HEK293 (cell line): ENCODE data around the gene LMO4.

Source experiments
- CTCF ChIA-PET: fragments of 350-600 bp; formaldehyde crosslinking; extraction: SDS; loops from one replicate; lab custom pipeline; 2021; ENCODE audit warnings: antibody characterized with exemption; lab: Yijun Ruan, JAX
- POLR2A ChIA-PET: fragments of 300-600 bp; formaldehyde crosslinking; extraction: SDS; loops from one replicate; lab custom pipeline; 2020; ENCODE audit warnings: antibody characterized with exemption, inconsistent platforms; lab: Yijun Ruan, JAX
- H3K27ac ChIP-seq: fragments of 200-500 bp; sonication (Bioruptor generic); 2 replicates; pipeline ENCODE4 v1.5.1; 2014; ENCODE audit warnings: low read depth, low read length, control low read depth, inconsistent platforms; ENCODE audit errors: extremely low read depth
- H3K36me3 ChIP-seq, 2 experiments: fragments of 200-500 bp in 1 of 2; sonication (Bioruptor generic) in 1 of 2; 1 replicate in 1 of 2; 2 replicates in 1 of 2; pipeline ENCODE4 v1.5.1; 2014 to 2017; ENCODE audit warnings: inconsistent platforms in 2 of 2, low read length in 2 of 2; ENCODE audit not compliant: control insufficient read depth in 2 of 2, insufficient read depth in 1 of 2
- H3K4me1 ChIP-seq: fragments of 200-500 bp; sonication (Bioruptor generic); 2 replicates; pipeline ENCODE4 v1.5.1; 2014; ENCODE audit warnings: mild to moderate bottlenecking, low read length, inconsistent platforms; ENCODE audit not compliant: control insufficient read depth, insufficient read depth
- H3K4me3 ChIP-seq: 2 replicates; pipeline ENCODE4 v1.5.1; 2011; ENCODE audit warnings: low read depth, mild to moderate bottlenecking, control low read depth, low read length, moderate library complexity
- H3K9me3 ChIP-seq: fragments of 200-500 bp; sonication (Bioruptor generic); 2 replicates; pipeline ENCODE4 v1.5.1; 2014; ENCODE audit warnings: low read depth, low read length, inconsistent platforms; ENCODE audit not compliant: control insufficient read depth, insufficient read depth
- BCL6B ChIP-seq: fragments of 450-650 bp; formaldehyde crosslinking; IDR thresholded peaks from 2 replicates; pipeline ENCODE4 v1.5.1; 2017; ENCODE audit warnings: missing biosample characterization, missing genetic modification characterization
- HIC1 ChIP-seq: fragments of 450-650 bp; formaldehyde crosslinking; IDR thresholded peaks from 2 replicates; pipeline ENCODE4 v1.5.1; 2016; ENCODE audit warnings: missing biosample characterization, missing genetic modification characterization
- IKZF3 ChIP-seq: fragments of 450-650 bp; IDR thresholded peaks from 2 replicates; pipeline ENCODE4 v1.5.0; 2018; ENCODE audit warnings: missing biosample characterization, mild to moderate bottlenecking, missing genetic modification characterization, moderate library complexity
- KLF8 ChIP-seq: fragments of 450-650 bp; formaldehyde crosslinking; IDR thresholded peaks from 2 replicates; pipeline ENCODE4 v1.5.1; 2016; ENCODE audit warnings: missing biosample characterization, missing genetic modification characterization
- OVOL3 ChIP-seq: fragments of 450-650 bp; formaldehyde crosslinking; IDR thresholded peaks from 2 replicates; pipeline ENCODE4 v1.5.1; 2016; ENCODE audit warnings: missing biosample characterization, missing genetic modification characterization
- WT1 ChIP-seq: fragments of 450-650 bp; formaldehyde crosslinking; IDR thresholded peaks from 2 replicates; pipeline ENCODE4 v1.5.1; 2016; ENCODE audit warnings: missing biosample characterization, missing genetic modification characterization
- ZFHX2 ChIP-seq: fragments of 450-650 bp; formaldehyde crosslinking; conservative IDR thresholded peaks from 2 replicates; pipeline ENCODE4 v1.5.1; 2016; ENCODE audit warnings: missing biosample characterization, missing genetic modification characterization
- ZNF214 ChIP-seq: fragments of 450-650 bp; formaldehyde crosslinking; IDR thresholded peaks from 2 replicates; pipeline ENCODE4 v1.5.1; 2017; ENCODE audit warnings: missing biosample characterization, mild to moderate bottlenecking, missing genetic modification characterization, borderline replicate concordance
- ZNF24 ChIP-seq: fragments of 450-650 bp; formaldehyde crosslinking; IDR thresholded peaks from 2 replicates; pipeline ENCODE4 v1.5.1; 2016; ENCODE audit warnings: missing biosample characterization, missing genetic modification characterization
- ZNF302 ChIP-seq: fragments of 450-650 bp; formaldehyde crosslinking; IDR thresholded peaks from 2 replicates; pipeline ENCODE4 v1.5.1; 2016; ENCODE audit warnings: missing biosample characterization, missing genetic modification characterization, low read depth
- ZNF426 ChIP-seq: fragments of 450-650 bp; formaldehyde crosslinking; IDR thresholded peaks from 2 replicates; pipeline ENCODE4 v1.5.1; 2017; ENCODE audit warnings: missing biosample characterization, missing genetic modification characterization, mild to moderate bottlenecking, inconsistent platforms, moderate library complexity
- ZNF530 ChIP-seq: fragments of 450-650 bp; formaldehyde crosslinking; IDR thresholded peaks from 2 replicates; pipeline ENCODE4 v1.5.1; 2016; ENCODE audit warnings: low read depth, missing biosample characterization, missing genetic modification characterization
- ZNF585B ChIP-seq: fragments of 450-650 bp; formaldehyde crosslinking; IDR thresholded peaks from 2 replicates; pipeline ENCODE4 v1.5.1; 2016; ENCODE audit warnings: missing biosample characterization, missing genetic modification characterization
- ZNF596 ChIP-seq: fragments of 450-650 bp; IDR thresholded peaks from 2 replicates; pipeline ENCODE4 v1.5.0; 2018; ENCODE audit warnings: missing biosample characterization, mild to moderate bottlenecking, missing genetic modification characterization, moderate library complexity
- ZNF664 ChIP-seq: fragments of 450-650 bp; formaldehyde crosslinking; IDR thresholded peaks from 2 replicates; pipeline ENCODE4 v1.5.1; 2016; ENCODE audit warnings: missing biosample characterization, missing genetic modification characterization
- ZNF76 ChIP-seq: fragments of 450-650 bp; formaldehyde crosslinking; IDR thresholded peaks from 2 replicates; pipeline ENCODE4; 2016; ENCODE audit warnings: low read depth, missing biosample characterization, missing genetic modification characterization, borderline replicate concordance
- ZSCAN23 ChIP-seq: fragments of 450-650 bp; formaldehyde crosslinking; IDR thresholded peaks from 2 replicates; pipeline ENCODE4 v1.5.1; 2016; ENCODE audit warnings: missing biosample characterization, missing genetic modification characterization
- TF ChIP-seq, protein P1 (sequence below): fragments of 450-650 bp; formaldehyde crosslinking; conservative IDR thresholded peaks from 2 replicates; pipeline ENCODE4 v1.5.1; 2016; ENCODE audit warnings: low read depth, missing biosample characterization, missing genetic modification characterization
- TF ChIP-seq, protein P2 (sequence below): fragments of 450-650 bp; formaldehyde crosslinking; IDR thresholded peaks from 2 replicates; pipeline ENCODE4 v1.5.1; 2017; ENCODE audit warnings: missing biosample characterization, missing genetic modification characterization
- TF ChIP-seq, protein P3 (sequence below): fragments of 450-650 bp; formaldehyde crosslinking; IDR thresholded peaks from 2 replicates; pipeline ENCODE4 v1.5.1; 2016; ENCODE audit warnings: missing biosample characterization, missing genetic modification characterization
- TF ChIP-seq, protein P4 (sequence below): fragments of 450-650 bp; IDR thresholded peaks from 2 replicates; pipeline ENCODE4 v1.5.1; 2018; ENCODE audit warnings: missing biosample characterization, mild to moderate bottlenecking, missing genetic modification characterization

Gene LMO4

GRCh38 chr1:87330057-87330884 is 1.6 kb downstream of the LMO4 start:
- ChIA-PET CTCF (interaction anchor here (0.6 to 0.9 kb wide), 3 partner anchors 10 to 132 kb away, joined by 3 read pairs; no protein-coding TSS in a partner anchor), POLR2A (interaction anchor here (0.6 to 0.8 kb wide), 8 partner anchors 11 to 1691 kb away, joined by 3 to 6 read pairs (median 4); no protein-coding TSS in a partner anchor)
- peaks cover 25% of the 10 kb centered on the region for H3K4me1 ChIP-seq
- peak overlapping the region; percentile 97 for H3K27ac ChIP-seq
- H3K4me3 ChIP-seq: peak overlapping the region; percentile 73
- peaks cover 7 to 18% of the 10 kb centered on the region in 2 experiments; a peak in 2 of 3 replicates for H3K36me3 ChIP-seq
- no peaks in the 10 kb centered on the region for H3K9me3 ChIP-seq
- TF ChIP-seq KLF8 (tag by site-specific recombination): 0 out of 2 replicates have a peak, but pooled peaks have one; percentile 11
- peak; percentile 51; the same call in 1 of the 2 replicates for TF ChIP-seq HIC1 (tag by site-specific recombination)
- TF ChIP-seq ZNF585B: no peak
- TF ChIP-seq ZNF426 (tag by site-specific recombination): no peak
- TF ChIP-seq WT1 (tag by site-specific recombination): peak; percentile 80
- TF ChIP-seq, protein P1, sequence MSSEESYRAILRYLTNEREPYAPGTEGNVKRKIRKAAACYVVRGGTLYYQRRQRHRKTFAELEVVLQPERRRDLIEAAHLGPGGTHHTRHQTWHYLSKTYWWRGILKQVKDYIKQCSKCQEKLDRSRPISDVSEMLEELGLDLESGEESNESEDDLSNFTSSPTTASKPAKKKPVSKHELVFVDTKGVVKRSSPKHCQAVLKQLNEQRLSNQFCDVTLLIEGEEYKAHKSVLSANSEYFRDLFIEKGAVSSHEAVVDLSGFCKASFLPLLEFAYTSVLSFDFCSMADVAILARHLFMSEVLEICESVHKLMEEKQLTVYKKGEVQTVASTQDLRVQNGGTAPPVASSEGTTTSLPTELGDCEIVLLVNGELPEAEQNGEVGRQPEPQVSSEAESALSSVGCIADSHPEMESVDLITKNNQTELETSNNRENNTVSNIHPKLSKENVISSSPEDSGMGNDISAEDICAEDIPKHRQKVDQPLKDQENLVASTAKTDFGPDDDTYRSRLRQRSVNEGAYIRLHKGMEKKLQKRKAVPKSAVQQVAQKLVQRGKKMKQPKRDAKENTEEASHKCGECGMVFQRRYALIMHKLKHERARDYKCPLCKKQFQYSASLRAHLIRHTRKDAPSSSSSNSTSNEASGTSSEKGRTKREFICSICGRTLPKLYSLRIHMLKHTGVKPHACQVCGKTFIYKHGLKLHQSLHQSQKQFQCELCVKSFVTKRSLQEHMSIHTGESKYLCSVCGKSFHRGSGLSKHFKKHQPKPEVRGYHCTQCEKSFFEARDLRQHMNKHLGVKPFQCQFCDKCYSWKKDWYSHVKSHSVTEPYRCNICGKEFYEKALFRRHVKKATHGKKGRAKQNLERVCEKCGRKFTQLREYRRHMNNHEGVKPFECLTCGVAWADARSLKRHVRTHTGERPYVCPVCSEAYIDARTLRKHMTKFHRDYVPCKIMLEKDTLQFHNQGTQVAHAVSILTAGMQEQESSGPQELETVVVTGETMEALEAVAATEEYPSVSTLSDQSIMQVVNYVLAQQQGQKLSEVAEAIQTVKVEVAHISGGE (tag by site-specific recombination): peak; percentile 46
- TF ChIP-seq IKZF3 (tag by site-specific recombination): no peak
- peak; percentile 53; the same call in 1 of the 2 replicates for TF ChIP-seq ZNF76 (tag by site-specific recombination)
- no peak for TF ChIP-seq OVOL3
- TF ChIP-seq ZNF530 (tag by site-specific recombination): no peak
- TF ChIP-seq ZNF302 (tag by site-specific recombination): no peak
- 0 out of 2 replicates have a peak, but pooled peaks have one; percentile 18 for TF ChIP-seq ZSCAN23 (tag by site-specific recombination)
- TF ChIP-seq ZNF24: no peak
- no peak for TF ChIP-seq BCL6B (tag by site-specific recombination)
- no peak for TF ChIP-seq ZNF214 (tag by site-specific recombination)
- TF ChIP-seq, protein P2, sequence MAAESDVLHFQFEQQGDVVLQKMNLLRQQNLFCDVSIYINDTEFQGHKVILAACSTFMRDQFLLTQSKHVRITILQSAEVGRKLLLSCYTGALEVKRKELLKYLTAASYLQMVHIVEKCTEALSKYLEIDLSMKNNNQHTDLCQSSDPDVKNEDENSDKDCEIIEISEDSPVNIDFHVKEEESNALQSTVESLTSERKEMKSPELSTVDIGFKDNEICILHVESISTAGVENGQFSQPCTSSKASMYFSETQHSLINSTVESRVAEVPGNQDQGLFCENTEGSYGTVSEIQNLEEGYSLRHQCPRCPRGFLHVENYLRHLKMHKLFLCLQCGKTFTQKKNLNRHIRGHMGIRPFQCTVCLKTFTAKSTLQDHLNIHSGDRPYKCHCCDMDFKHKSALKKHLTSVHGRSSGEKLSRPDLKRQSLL (tag by site-specific recombination): no peak
- no peak for TF ChIP-seq ZNF596 (tag by site-specific recombination)
- TF ChIP-seq, protein P3, sequence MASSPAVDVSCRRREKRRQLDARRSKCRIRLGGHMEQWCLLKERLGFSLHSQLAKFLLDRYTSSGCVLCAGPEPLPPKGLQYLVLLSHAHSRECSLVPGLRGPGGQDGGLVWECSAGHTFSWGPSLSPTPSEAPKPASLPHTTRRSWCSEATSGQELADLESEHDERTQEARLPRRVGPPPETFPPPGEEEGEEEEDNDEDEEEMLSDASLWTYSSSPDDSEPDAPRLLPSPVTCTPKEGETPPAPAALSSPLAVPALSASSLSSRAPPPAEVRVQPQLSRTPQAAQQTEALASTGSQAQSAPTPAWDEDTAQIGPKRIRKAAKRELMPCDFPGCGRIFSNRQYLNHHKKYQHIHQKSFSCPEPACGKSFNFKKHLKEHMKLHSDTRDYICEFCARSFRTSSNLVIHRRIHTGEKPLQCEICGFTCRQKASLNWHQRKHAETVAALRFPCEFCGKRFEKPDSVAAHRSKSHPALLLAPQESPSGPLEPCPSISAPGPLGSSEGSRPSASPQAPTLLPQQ (tag by site-specific recombination): peak; percentile 90
- TF ChIP-seq ZFHX2 (tag by site-specific recombination): no peak
- no peak for TF ChIP-seq ZNF664
- TF ChIP-seq, protein P4, sequence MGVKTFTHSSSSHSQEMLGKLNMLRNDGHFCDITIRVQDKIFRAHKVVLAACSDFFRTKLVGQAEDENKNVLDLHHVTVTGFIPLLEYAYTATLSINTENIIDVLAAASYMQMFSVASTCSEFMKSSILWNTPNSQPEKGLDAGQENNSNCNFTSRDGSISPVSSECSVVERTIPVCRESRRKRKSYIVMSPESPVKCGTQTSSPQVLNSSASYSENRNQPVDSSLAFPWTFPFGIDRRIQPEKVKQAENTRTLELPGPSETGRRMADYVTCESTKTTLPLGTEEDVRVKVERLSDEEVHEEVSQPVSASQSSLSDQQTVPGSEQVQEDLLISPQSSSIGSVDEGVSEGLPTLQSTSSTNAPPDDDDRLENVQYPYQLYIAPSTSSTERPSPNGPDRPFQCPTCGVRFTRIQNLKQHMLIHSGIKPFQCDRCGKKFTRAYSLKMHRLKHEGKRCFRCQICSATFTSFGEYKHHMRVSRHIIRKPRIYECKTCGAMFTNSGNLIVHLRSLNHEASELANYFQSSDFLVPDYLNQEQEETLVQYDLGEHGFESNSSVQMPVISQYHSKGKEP (tag by site-specific recombination): peak; percentile 98
